ENCODE measurements around the gene EREG.

The EREG gene

GRCh38 chr4:74433541-74434172, 68.7 kb downstream of the EREG start:
- POLR2A ChIA-PET = no interaction called here
- Histone ChIP-seq H3K4me3 (ENCODE audit: control insufficient read depth in 1 of 7, extremely low read depth in 1 of 7, insufficient read depth in 4 of 7, low read depth in 2 of 7, low read length in 6 of 7) (no peak overlapping the region), H3K27me3 (replicated peaks in 2 of 5; ENCODE audit: control insufficient read depth in 4 of 5, insufficient read depth in 5 of 5, low read length in 4 of 5) (peaks cover 0 to 5% (median 0%) of the 10 kb centered on the region in 5 experiments), H3K9me3 (ENCODE audit: control extremely low read depth in 1 of 5, control insufficient read depth in 4 of 5, insufficient read depth in 2 of 5, low read depth in 1 of 5, low read length in 4 of 5) (peaks cover 0 to 3% (median 0%) of the 10 kb centered on the region in 5 experiments), H3K27ac (ENCODE audit: insufficient read depth in 1 of 2, low read depth in 1 of 2, low read length in 2 of 2, poor library complexity in 1 of 2, severe bottlenecking in 2 of 2) (no peak overlapping the region), H3K36me3 (ENCODE audit: control insufficient read depth in 4 of 4, insufficient read depth in 4 of 4, low read length in 3 of 4) (no peaks in the 10 kb centered on the region), H3K4me1 (ENCODE audit: control extremely low read depth in 1 of 4, control insufficient read depth in 4 of 4, insufficient read depth in 4 of 4, low read length in 3 of 4) (peaks cover 10 to 21% (median 14%) of the 10 kb centered on the region in 4 experiments)
- 97% methylated on average over 6 of the region's 7 CpGs for WGBS (ENCODE audit: insufficient coverage)
- CTCF ChIA-PET = interaction anchor here (2.2 kb wide), 1 partner anchor 11 kb away, joined by 7 read pairs; the partner anchor contains the start of gene AREG
- DNase-seq = no peak

DNA sequence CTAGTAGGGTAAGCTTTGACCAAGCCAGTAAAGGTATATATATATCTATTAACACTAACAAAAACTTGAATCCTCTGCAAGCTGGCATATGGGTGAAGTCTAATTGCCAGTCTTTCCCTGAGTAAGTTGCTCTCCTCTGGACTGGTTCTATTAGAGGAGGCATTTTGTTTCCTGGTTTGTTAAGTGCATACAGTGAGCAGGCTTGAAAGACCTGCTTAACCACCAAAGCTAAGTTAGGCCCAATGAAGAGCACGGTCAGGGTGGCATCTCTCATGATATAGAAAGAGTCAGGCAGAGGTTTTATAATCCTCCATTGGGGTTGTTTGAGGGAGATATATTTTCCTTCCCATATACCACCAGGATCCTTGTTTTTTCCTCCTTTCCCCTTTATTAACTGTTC, 70.4 kb downstream of the EREG start:
- DNase-seq = no peak
- POLR2A ChIA-PET = no interaction called here
- Histone ChIP-seq H3K36me3 (ENCODE audit: control insufficient read depth in 4 of 4, insufficient read depth in 4 of 4, low read length in 3 of 4) (no peaks in the 10 kb centered on the region), H3K9me3 (ENCODE audit: control extremely low read depth in 1 of 5, control insufficient read depth in 4 of 5, insufficient read depth in 2 of 5, low read depth in 1 of 5, low read length in 4 of 5) (peaks cover 0 to 3% (median 0%) of the 10 kb centered on the region in 5 experiments), H3K27me3 (replicated peaks in 2 of 5; ENCODE audit: control insufficient read depth in 4 of 5, insufficient read depth in 5 of 5, low read length in 4 of 5) (peaks cover 0 to 5% (median 0%) of the 10 kb centered on the region in 5 experiments), H3K27ac (ENCODE audit: insufficient read depth in 1 of 2, low read depth in 1 of 2, low read length in 2 of 2, poor library complexity in 1 of 2, severe bottlenecking in 2 of 2) (no peak overlapping the region), H3K4me3 (ENCODE audit: control insufficient read depth in 1 of 7, extremely low read depth in 1 of 7, insufficient read depth in 4 of 7, low read depth in 2 of 7, low read length in 6 of 7) (no peak overlapping the region), H3K4me1 (ENCODE audit: control extremely low read depth in 1 of 4, control insufficient read depth in 4 of 4, insufficient read depth in 4 of 4, low read length in 3 of 4) (peaks cover 8 to 17% (median 13%) of the 10 kb centered on the region in 4 experiments)
- CTCF ChIA-PET = interaction anchor here (1.0 to 2.2 kb wide), 5 partner anchors 9 to 240 kb away, joined by 3 to 7 read pairs (median 3); partner anchors contain the start of gene AREG
- no CpG with 5 or more reads among the region's 1 CpG for WGBS (ENCODE audit: insufficient coverage)

- Histone ChIP-seq H3K27ac (ENCODE audit: insufficient read depth in 1 of 2, low read depth in 1 of 2, low read length in 2 of 2, poor library complexity in 1 of 2, severe bottlenecking in 2 of 2) (no peak overlapping the region), H3K36me3 (ENCODE audit: control insufficient read depth in 4 of 4, insufficient read depth in 4 of 4, low read length in 3 of 4) (no peaks in the 10 kb centered on the region), H3K27me3 (replicated peaks in 2 of 5; ENCODE audit: control insufficient read depth in 4 of 5, insufficient read depth in 5 of 5, low read length in 4 of 5) (peaks cover 0 to 5% (median 0%) of the 10 kb centered on the region in 5 experiments), H3K9me3 (ENCODE audit: control extremely low read depth in 1 of 5, control insufficient read depth in 4 of 5, insufficient read depth in 2 of 5, low read depth in 1 of 5, low read length in 4 of 5) (peaks cover 0 to 3% (median 0%) of the 10 kb centered on the region in 5 experiments), H3K4me1 (ENCODE audit: control extremely low read depth in 1 of 4, control insufficient read depth in 4 of 4, insufficient read depth in 4 of 4, low read length in 3 of 4) (no peaks in the 10 kb centered on the region), H3K4me3 (ENCODE audit: control insufficient read depth in 1 of 7, extremely low read depth in 1 of 7, insufficient read depth in 4 of 7, low read depth in 2 of 7, low read length in 6 of 7) (no peak overlapping the region)
- DNase-seq = no peak
- ChIA-PET CTCF (interaction anchor here (1.5 to 1.7 kb wide), 2 partner anchors 94 to 118 kb away, joined by 4 read pairs; no protein-coding TSS in a partner anchor), POLR2A (no interaction called here)
- 100% methylated on average over 3 of the region's 3 CpGs for WGBS (ENCODE audit: insufficient coverage)
These were observed 72.9 kb downstream of the EREG start for GRCh38 chr4:74437866-74438265.

All from common myeloid progenitor, CD34-positive (primary cell).